HG03159 (cell line): ENCODE data around the gene SETD1A.

ENCODE experiments used
- ATAC-seq: cut with Tn5 transposase; IDR thresholded peaks from one replicate; pipeline ENCODE4 v1.9.1; 2021; ENCODE audit warnings: mild to moderate bottlenecking, moderate library complexity; ENCODE audit not compliant: unreplicated experiment

Gene SETD1A

GRCh38 chr16:30980434-30980833 is 22.9 kb downstream of the SETD1A start:
- no peak for ATAC-seq

GRCh38 chr16:30980959-30981358 is 23.4 kb downstream of the SETD1A start:
- no peak for ATAC-seq

- no peak for ATAC-seq
These were observed 25.2 kb downstream of the SETD1A start for GRCh38 chr16:30982548-30983288.

- ATAC-seq: no peak
These were observed 25.8 kb downstream of the SETD1A start for GRCh38 chr16:30983289-30983889.

- ATAC-seq: no peak
These were observed 26.5 kb downstream of the SETD1A start for GRCh38 chr16:30983898-30984610.

GRCh38 chr16:30984669-30985400 is 27.3 kb downstream of the SETD1A start, which contains the start of gene HSD3B7:
TSS of gene HSD3B7 (plus strand) at chr16:30985207. CDS start at chr16:30985659, 452 bp downstream.
- no peak for ATAC-seq

- no peak for ATAC-seq
These were observed 28.0 kb downstream of the SETD1A start for GRCh38 chr16:30985401-30986128.

GRCh38 chr16:30986129-30986991 is 28.8 kb downstream of the SETD1A start:
- ATAC-seq: no peak

- ATAC-seq: no peak
These were observed 30.1 kb downstream of the SETD1A start for GRCh38 chr16:30987581-30988190.

- no peak for ATAC-seq
These were observed 32.0 kb downstream of the SETD1A start for GRCh38 chr16:30989469-30990047.

GRCh38 chr16:30990105-30990504 is 32.6 kb downstream of the SETD1A start:
- ATAC-seq: no peak

- ATAC-seq: no peak
These were observed 33.5 kb downstream of the SETD1A start for GRCh38 chr16:30991052-30991451.

- ATAC-seq: no peak
These were observed 34.8 kb downstream of the SETD1A start for GRCh38 chr16:30992276-30992780.

GRCh38 chr16:30992931-30993816 is 35.6 kb downstream of the SETD1A start:
- no peak for ATAC-seq

GRCh38 chr16:30995927-30996323 is 38.4 kb downstream of the SETD1A start:
- ATAC-seq: no peak

- no peak for ATAC-seq
These were observed 38.9 kb downstream of the SETD1A start for GRCh38 chr16:30996324-30996984.
